Endometrium (tissue), 2 donors: ENCODE results near the gene DCT.
"Not testable (repeated sequence)": the region's sequence is repeated elsewhere in the genome, so short reads cannot be mapped to it uniquely, and the experiment has no call there.

Experiments used
- FAIRE-seq: peaks from 2 replicates; lab custom pipeline; 2012; peaks lifted over from hg19 to GRCh38; lab: Jason Lieb, UNC
- donor health status: control.
- donor health status: control.

The DCT gene

GRCh38 chr13:94479616-94480015 is at the start of gene DCT:
DCT (minus strand) TSS chr13:94479682; CDS start chr13:94479255, 427 bp downstream.
- FAIRE-seq: no peak

- not testable (repeated sequence) for FAIRE-seq
Measured at GRCh38 chr13:94526956-94527355, 47.5 kb upstream of the DCT start.

- no peak for FAIRE-seq
Measured at GRCh38 chr13:94525781-94526180, 46.3 kb upstream of the DCT start.

GRCh38 chr13:94524407-94524806 is 44.9 kb upstream of the DCT start:
- no peak for FAIRE-seq

- no peak for FAIRE-seq
Measured at GRCh38 chr13:94520001-94520400, 40.5 kb upstream of the DCT start.

GRCh38 chr13:94516456-94516855 is 37.0 kb upstream of the DCT start:
- FAIRE-seq: no peak

- no peak for FAIRE-seq
Measured at GRCh38 chr13:94515911-94516310, 36.4 kb upstream of the DCT start.

GRCh38 chr13:94515374-94515773 is 35.9 kb upstream of the DCT start:
- FAIRE-seq: no peak

- no peak for FAIRE-seq
Measured at GRCh38 chr13:94513026-94513425, 33.5 kb upstream of the DCT start.

GRCh38 chr13:94505730-94506129 is 26.2 kb upstream of the DCT start:
- no peak for FAIRE-seq

GRCh38 chr13:94503851-94504250 is 24.4 kb upstream of the DCT start:
- no peak for FAIRE-seq

GRCh38 chr13:94498831-94499230 is 19.3 kb upstream of the DCT start:
- not testable (repeated sequence) for FAIRE-seq

GRCh38 chr13:94495806-94496205 is 16.3 kb upstream of the DCT start:
- FAIRE-seq: no peak

- FAIRE-seq: no peak
Measured at GRCh38 chr13:94494026-94494425, 14.5 kb upstream of the DCT start.

- no peak for FAIRE-seq
Measured at GRCh38 chr13:94487043-94487442, 7.6 kb upstream of the DCT start.

GRCh38 chr13:94483970-94484369 is 4.5 kb upstream of the DCT start:
- no peak for FAIRE-seq

- no peak for FAIRE-seq
Measured at GRCh38 chr13:94481941-94482340, 2.5 kb upstream of the DCT start.

GRCh38 chr13:94480672-94481145 is 1.2 kb upstream of the DCT start:
- FAIRE-seq: no peak

- no peak for FAIRE-seq
Measured at GRCh38 chr13:94478913-94479312, 569 bp downstream of the DCT start.

- no peak for FAIRE-seq
Measured at GRCh38 chr13:94470126-94470525, 9.4 kb downstream of the DCT start.

GRCh38 chr13:94464771-94465170 is 14.7 kb downstream of the DCT start:
- no peak for FAIRE-seq

- FAIRE-seq: no peak
Measured at GRCh38 chr13:94462670-94463069, 16.8 kb downstream of the DCT start.

GRCh38 chr13:94459116-94459515 is 20.4 kb downstream of the DCT start:
- no peak for FAIRE-seq

- no peak for FAIRE-seq
Measured at GRCh38 chr13:94455414-94455813, 24.1 kb downstream of the DCT start.

GRCh38 chr13:94454906-94455305 is 24.6 kb downstream of the DCT start:
- no peak for FAIRE-seq
